AG10803 (cell line): ENCODE measurements around the gene SHOX.

Source experiments
- DNase-seq: peaks from one replicate; pipeline ENCODE4 v3.0.0; 2010; ENCODE audit warnings: low read depth
- H3K4me3 ChIP-seq: 2 replicates; pipeline ENCODE4 v1.5.1; 2011; ENCODE audit warnings: mild to moderate bottlenecking, low read length, control low read depth
- CTCF ChIP-seq: conservative IDR thresholded peaks from 2 replicates; pipeline ENCODE4 v1.5.1; 2011; ENCODE audit warnings: mild to moderate bottlenecking, low read length, control low read depth, inconsistent platforms

SHOX gene

DNA sequence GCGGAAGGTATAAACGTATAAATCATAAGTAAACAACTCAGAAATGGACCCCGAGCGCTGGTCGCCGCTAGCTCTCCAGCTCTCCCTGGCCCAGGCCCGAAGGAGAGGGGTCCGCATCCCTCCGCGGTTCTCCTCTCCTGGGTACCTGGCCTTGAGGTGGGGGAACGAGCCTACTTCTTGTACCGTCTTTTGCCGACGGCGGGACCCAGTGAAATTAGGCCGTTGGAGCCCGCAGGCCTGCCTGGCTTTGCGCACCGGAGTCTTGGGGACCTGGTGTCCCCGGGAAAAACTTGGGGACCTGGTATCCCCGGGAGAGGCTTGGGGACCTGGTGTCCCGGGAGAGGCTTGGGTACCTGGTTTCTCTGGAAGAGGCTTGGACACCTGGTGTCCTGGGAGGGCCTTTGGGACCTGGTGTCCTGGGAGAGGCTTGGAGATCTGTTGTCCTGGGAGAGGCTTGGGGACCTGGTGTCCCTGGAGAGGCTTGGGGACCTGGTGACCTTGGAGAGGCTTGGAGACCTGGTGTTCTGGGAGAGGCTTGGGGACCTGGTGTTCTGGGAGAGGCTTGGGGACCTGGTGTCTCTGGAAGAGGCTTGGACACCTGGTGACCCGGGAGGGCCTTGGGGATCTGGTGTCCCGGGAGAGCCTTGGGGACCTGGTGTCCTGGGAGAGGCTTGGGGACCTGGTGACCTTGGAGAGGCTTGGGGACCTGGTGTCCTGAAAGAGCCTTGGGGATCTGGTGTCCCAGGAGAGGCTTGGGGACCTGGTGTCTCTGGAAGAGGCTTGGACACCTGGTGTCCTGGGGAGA, 12.0 kb downstream of the SHOX start:
- DNase-seq: no peak
- no peak for TF ChIP-seq CTCF
- no peak overlapping the region for H3K4me3 ChIP-seq

GRCh38 chrX:643241-643595, 12.6 kb downstream of the SHOX start:
- H3K4me3 ChIP-seq: no peak overlapping the region
- DNase-seq: no peak
- TF ChIP-seq CTCF: no peak

- H3K4me3 ChIP-seq: no peak overlapping the region
- TF ChIP-seq CTCF: no peak
- no peak for DNase-seq
These were observed 13.3 kb downstream of the SHOX start for GRCh38 chrX:643911-644303.

DNA sequence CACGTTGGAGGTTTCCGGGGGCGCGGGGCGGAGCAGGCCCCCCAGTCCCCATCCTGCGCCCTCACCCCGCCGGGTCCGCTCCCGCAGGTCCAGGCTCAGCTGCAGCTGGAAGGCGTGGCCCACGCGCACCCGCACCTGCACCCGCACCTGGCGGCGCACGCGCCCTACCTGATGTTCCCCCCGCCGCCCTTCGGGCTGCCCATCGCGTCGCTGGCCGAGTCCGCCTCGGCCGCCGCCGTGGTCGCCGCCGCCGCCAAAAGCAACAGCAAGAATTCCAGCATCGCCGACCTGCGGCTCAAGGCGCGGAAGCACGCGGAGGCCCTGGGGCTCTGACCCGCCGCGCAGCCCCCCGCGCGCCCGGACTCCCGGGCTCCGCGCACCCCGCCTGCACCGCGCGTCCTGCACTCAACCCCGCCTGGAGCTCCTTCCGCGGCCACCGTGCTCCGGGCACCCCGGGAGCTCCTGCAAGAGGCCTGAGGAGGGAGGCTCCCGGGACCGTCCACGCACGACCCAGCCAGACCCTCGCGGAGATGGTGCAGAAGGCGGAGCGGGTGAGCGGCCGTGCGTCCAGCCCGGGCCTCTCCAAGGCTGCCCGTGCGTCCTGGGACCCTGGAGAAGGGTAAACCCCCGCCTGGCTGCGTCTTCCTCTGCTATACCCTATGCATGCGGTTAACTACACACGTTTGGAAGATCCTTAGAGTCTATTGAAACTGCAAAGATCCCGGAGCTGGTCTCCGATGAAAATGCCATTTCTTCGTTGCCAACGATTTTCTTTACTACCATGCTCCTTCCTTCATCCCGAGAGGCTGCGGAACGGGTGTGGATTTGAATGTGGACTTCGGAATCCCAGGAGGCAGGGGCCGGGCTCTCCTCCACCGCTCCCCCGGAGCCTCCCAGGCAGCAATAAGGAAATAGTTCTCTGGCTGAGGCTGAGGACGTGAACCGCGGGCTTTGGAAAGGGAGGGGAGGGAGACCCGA, 14.0 kb downstream of the SHOX start:
- DNase-seq: no peak
- H3K4me3 ChIP-seq: no peak overlapping the region
- no peak for TF ChIP-seq CTCF

DNA sequence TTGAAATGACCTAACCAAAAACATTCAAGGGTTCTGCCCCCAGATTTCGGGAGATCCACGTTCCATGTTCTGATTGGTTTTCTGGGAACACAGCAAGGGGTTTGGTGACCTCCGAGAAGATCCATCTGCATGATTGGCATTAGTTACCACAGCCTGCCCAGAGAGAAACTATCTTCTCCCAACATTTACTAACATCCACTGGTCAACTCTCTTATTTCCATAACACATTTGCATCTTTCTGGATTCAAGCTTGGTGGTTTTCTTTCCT, 15.6 kb downstream of the SHOX start:
- no peak overlapping the region for H3K4me3 ChIP-seq
- TF ChIP-seq CTCF: no peak
- no peak for DNase-seq

- TF ChIP-seq CTCF: no peak
- no peak for DNase-seq
- H3K4me3 ChIP-seq: no peak overlapping the region
These were observed 16.2 kb downstream of the SHOX start for GRCh38 chrX:646796-647195.

- TF ChIP-seq CTCF: no peak
- DNase-seq: no peak
- H3K4me3 ChIP-seq: no peak overlapping the region
These were observed 18.6 kb downstream of the SHOX start for GRCh38 chrX:649166-649565.
